Caco-2 (cell line): ENCODE data around the gene RYK. TPM values are rescaled to one million over a fixed set of nuclear protein-coding genes. Genes with fewer than 3 reads are reported as not detected.

Experiments
- BruUV-seq: library from RNA; stranded (reverse); fragments of 400-500 nt; replicated peaks from 2 replicates; lab custom pipeline; 2021; lab: Mats Ljungman, UMichigan
- CTCF ChIA-PET: fragments of 300-600 bp; sonication (Branson Sonifier 250); formaldehyde crosslinking; loops from one replicate; lab custom pipeline; 2022; ENCODE audit warnings: antibody characterized with exemption; lab: Charles Lee
- POLR2A ChIA-PET: fragments of 300-600 bp; sonication (Branson Sonifier 250); formaldehyde crosslinking; loops from one replicate; lab custom pipeline; 2022; ENCODE audit warnings: antibody characterized with exemption; lab: Charles Lee
- DNase-seq, 2 experiments: peaks; one replicate each; pipeline versions ENCODE4 v3.0.0 to v3.0.0-alpha.2; 2020 to 2022
- H3K27me3 ChIP-seq: replicated peaks from 2 replicates; pipeline ENCODE4 v1.6.0; 2011; ENCODE audit warnings: low read length; ENCODE audit not compliant: control insufficient read depth, insufficient read depth
- H3K36me3 ChIP-seq: 2 replicates; pipeline ENCODE4 v1.5.1; 2011; ENCODE audit warnings: low read length; ENCODE audit not compliant: control insufficient read depth, insufficient read depth
- H3K4me1 ChIP-seq: fragments of 250-450 bp; sonication (Bioruptor Pico); 2 replicates; pipeline ENCODE4 v1.5.1; 2020; ENCODE audit warnings: mild to moderate bottlenecking
- H3K4me3 ChIP-seq: 2 replicates; pipeline ENCODE4 v1.5.1; 2011; ENCODE audit warnings: low read depth, mild to moderate bottlenecking, control low read depth, low read length
- H3K9me3 ChIP-seq: fragments of 250-450 bp; sonication (Bioruptor Pico); 2 replicates; pipeline ENCODE4 v1.5.1; 2020; ENCODE audit warnings: mild to moderate bottlenecking, moderate library complexity
- H3K27ac Mint-ChIP-seq: one replicate; pipeline ENCODE4 v1.8.0; 2022; ENCODE audit warnings: mixed read lengths; ENCODE audit not compliant: unreplicated experiment
- H3K27me3 Mint-ChIP-seq: one replicate; pipeline ENCODE4 v1.8.0; 2022; ENCODE audit warnings: mixed read lengths; ENCODE audit not compliant: insufficient read depth, unreplicated experiment
- H3K36me3 Mint-ChIP-seq: one replicate; pipeline ENCODE4 v1.8.0; 2022; ENCODE audit warnings: mild to moderate bottlenecking, mixed read lengths; ENCODE audit not compliant: insufficient read depth, unreplicated experiment
- H3K4me1 Mint-ChIP-seq: one replicate; pipeline ENCODE4 v1.8.0; 2022; ENCODE audit warnings: low read depth, mixed read lengths; ENCODE audit not compliant: unreplicated experiment
- H3K4me3 Mint-ChIP-seq: one replicate; pipeline ENCODE4 v1.8.0; 2022; ENCODE audit warnings: mild to moderate bottlenecking, moderate library complexity, mixed read lengths; ENCODE audit not compliant: unreplicated experiment
- H3K9me3 Mint-ChIP-seq: one replicate; pipeline ENCODE4 v1.8.0; 2022; ENCODE audit warnings: mixed read lengths; ENCODE audit not compliant: unreplicated experiment
- CTCF ChIP-seq, 2 experiments: fragments of 200-600 bp in 1 of 2; IDR thresholded peaks; 1 replicate in 1 of 2; 2 replicates in 1 of 2; pipeline versions ENCODE4 v1.5.1 to v1.8.0; 2011 to 2022; ENCODE audit warnings: antibody characterized with exemption in 1 of 2, control low read depth in 1 of 2, inconsistent platforms in 1 of 2, low read depth in 1 of 2, low read length in 1 of 2, mild to moderate bottlenecking in 1 of 2, moderate library complexity in 1 of 2; ENCODE audit not compliant: insufficient read depth in 1 of 2, severe bottlenecking in 1 of 2, unreplicated experiment in 1 of 2
- intact Hi-C: fragments of 100-400 bp; cut with micrococcal nuclease; formaldehyde crosslinking; loops from one replicate; pipeline ENCODE4 v1.10.0; 2022; ENCODE audit not compliant: unreplicated experiment
- total RNA-seq: library from RNA; stranded (reverse); gene quantifications from 2 replicates; pipeline ENCODE4 v1.2.3, GENCODE V29; 2022

Gene RYK
- total RNA-seq, 1 experiment from 2014 or later: 102 TPM

DNA sequence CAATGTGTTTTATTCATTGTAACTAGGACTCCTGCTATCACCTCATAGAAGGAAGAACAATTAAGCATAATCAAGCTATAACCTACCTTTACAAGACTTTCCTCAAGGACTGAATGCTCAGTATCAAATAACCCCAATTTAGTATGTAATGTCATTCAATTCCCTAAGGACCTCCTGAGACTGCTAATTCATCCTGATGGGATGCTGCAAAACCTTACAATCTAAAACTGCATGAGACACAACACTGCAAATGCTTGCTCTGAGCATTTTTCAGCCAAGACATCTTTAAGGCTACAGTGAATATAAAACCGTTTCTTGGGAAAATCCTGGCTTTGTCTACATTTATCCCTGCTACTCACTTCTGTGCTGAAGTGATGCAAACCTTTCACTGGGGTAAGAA lies 69.9 kb downstream of the RYK start:
- no peak overlapping the region for H3K4me3 Mint-ChIP-seq
- DNase-seq: no peak
- intact Hi-C loops: loop anchor here (10.0 kb wide), 1 partner anchor 246 kb away; no protein-coding TSS in a partner anchor
- Histone ChIP-seq H3K27me3 (no peaks in the 10 kb centered on the region), H3K4me1 (no peaks in the 10 kb centered on the region), H3K36me3 (no peaks in the 10 kb centered on the region; the same call in none of the 2 replicates), H3K4me3 (no peak overlapping the region), H3K9me3 (no peaks in the 10 kb centered on the region)
- peaks cover 55% of the 10 kb centered on the region for H3K36me3 Mint-ChIP-seq
- no peak for TF ChIP-seq CTCF (IDR thresholded peaks at IDR 0.05; ENCODE audit: insufficient read depth in 1 of 2, low read depth in 1 of 2, low read length in 1 of 2, severe bottlenecking in 1 of 2, unreplicated experiment in 1 of 2)
- ChIA-PET CTCF (no interaction called here), POLR2A (no interaction called here)
- no peaks in the 10 kb centered on the region for H3K27me3 Mint-ChIP-seq
- H3K27ac Mint-ChIP-seq: no peak overlapping the region
- H3K4me1 Mint-ChIP-seq: peaks cover 7% of the 10 kb centered on the region
- H3K9me3 Mint-ChIP-seq: no peaks in the 10 kb centered on the region
- no TSS peak for BruUV-seq

DNA sequence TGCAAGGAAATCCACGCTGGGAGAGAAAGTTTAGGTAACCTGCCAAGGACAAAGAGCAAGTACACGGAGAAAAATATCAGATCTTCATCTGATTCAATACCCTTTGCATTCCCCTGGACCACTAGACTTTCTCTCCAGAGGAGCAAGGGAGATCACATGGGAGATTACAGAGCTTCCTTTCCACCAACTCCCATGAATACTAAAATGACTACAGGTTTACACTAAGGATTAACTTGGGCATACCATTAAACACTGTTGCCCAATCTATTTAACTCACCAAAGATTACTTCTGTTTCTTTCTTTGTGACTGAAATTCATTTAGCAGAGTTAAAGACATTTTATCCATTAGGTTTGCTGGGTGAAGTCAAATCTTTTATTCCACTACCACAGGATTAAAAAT lies 71.2 kb downstream of the RYK start:
- Mint-ChIP-seq H3K9me3 (no peaks in the 10 kb centered on the region), H3K27me3 (no peaks in the 10 kb centered on the region), H3K4me3 (no peak overlapping the region), H3K36me3 (peaks cover 67% of the 10 kb centered on the region), H3K27ac (peak overlapping the region; percentile 22), H3K4me1 (peaks cover 7% of the 10 kb centered on the region)
- no peak overlapping the region for H3K4me3 ChIP-seq
- H3K27me3 ChIP-seq: no peaks in the 10 kb centered on the region
- H3K9me3 ChIP-seq: no peaks in the 10 kb centered on the region
- H3K36me3 ChIP-seq: peaks cover 2% of the 10 kb centered on the region; the same call in 1 of the 2 replicates
- TF ChIP-seq CTCF (IDR thresholded peaks at IDR 0.05; ENCODE audit: insufficient read depth in 1 of 2, low read depth in 1 of 2, low read length in 1 of 2, severe bottlenecking in 1 of 2, unreplicated experiment in 1 of 2): no peak
- H3K4me1 ChIP-seq: no peaks in the 10 kb centered on the region
- DNase-seq: no peak
- CTCF ChIA-PET: no interaction called here
- POLR2A ChIA-PET: no interaction called here
- intact Hi-C loops: no loop called here
- BruUV-seq: no TSS peak

- Histone ChIP-seq H3K4me3 (no peak overlapping the region), H3K4me1 (peaks cover 12% of the 10 kb centered on the region; the same call in 1 of the 2 replicates), H3K9me3 (no peaks in the 10 kb centered on the region), H3K27me3 (no peaks in the 10 kb centered on the region), H3K36me3 (no peaks in the 10 kb centered on the region)
- Mint-ChIP-seq H3K4me3 (no peak overlapping the region), H3K36me3 (peaks cover 59% of the 10 kb centered on the region), H3K27me3 (no peaks in the 10 kb centered on the region), H3K9me3 (no peaks in the 10 kb centered on the region), H3K27ac (no peak overlapping the region), H3K4me1 (peaks cover 23% of the 10 kb centered on the region)
- DNase-seq: no peak
- no TSS peak for BruUV-seq
- POLR2A ChIA-PET: no interaction called here
- intact Hi-C loops: no loop called here
- CTCF ChIA-PET: interaction anchor here (0.6 kb wide), 1 partner anchor 137 kb away, joined by 12 read pairs; no protein-coding TSS in a partner anchor
- TF ChIP-seq CTCF (IDR thresholded peaks at IDR 0.05; ENCODE audit: insufficient read depth in 1 of 2, low read depth in 1 of 2, low read length in 1 of 2, severe bottlenecking in 1 of 2, unreplicated experiment in 1 of 2): no peak
These were observed 87.6 kb downstream of the RYK start for GRCh38 chr3:134163096-134163495.
